Stimulated activated CD4-positive, alpha-beta T cell treated with anti-CD3 and anti-CD28 coated beads, Interleukin-12 subunit alpha, Interleukin-12 subunit beta, amount 100 ng/mL, for 24 hours (primary cell): ENCODE measurements around the gene OR4C6.

Experiments used
- DNase-seq, 2 experiments: peaks; one replicate each; pipeline ENCODE4 v3.0.0-alpha.2; 2020; ENCODE audit warnings: low read depth in 2 of 2

Gene OR4C6

DNA sequence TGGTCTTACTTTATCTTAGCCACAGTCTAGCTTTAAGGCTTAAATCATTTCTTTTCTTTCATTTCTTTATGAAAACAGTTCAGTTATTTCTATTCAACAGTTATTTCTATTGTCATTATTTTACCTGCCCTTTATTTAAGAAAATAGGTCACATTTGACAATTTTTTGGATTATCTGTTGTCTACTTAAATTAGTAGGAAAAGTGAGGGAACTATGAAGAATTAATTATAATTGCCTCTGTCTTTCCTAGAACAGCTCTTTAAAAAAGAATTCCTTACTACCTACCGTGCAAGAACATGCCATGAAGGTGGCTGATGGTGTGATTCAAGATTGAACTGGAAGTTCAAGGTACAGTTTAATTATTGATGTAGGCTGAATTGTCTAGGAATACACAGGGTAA lies at the start of gene OR4C6:
OR4C6 (plus strand) TSS at position 301 of the 400 bp plus-strand sequence. CDS start 2,966 bp downstream, outside the sequence.
- DNase-seq: no peak

DNA sequence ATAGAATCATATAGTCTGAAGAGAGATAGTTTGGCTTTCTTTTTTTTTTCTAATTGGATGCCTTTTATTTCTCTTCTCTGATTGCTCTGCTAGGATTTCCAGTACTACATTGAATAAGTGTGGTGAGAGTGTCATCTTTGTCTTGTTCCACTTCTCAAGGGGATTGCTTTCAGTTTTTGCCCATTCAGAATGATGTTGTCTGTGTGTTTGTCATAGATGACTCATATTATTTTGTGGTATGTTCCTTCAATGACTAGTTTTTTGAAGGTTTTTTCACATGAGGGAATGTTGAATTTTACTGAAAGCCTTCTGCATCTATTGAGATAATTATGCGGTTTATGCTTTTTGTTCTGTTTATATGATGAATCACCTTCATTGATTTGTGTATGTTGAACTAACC lies 37.5 kb upstream of the OR4C6 start:
- no peak for DNase-seq

DNA sequence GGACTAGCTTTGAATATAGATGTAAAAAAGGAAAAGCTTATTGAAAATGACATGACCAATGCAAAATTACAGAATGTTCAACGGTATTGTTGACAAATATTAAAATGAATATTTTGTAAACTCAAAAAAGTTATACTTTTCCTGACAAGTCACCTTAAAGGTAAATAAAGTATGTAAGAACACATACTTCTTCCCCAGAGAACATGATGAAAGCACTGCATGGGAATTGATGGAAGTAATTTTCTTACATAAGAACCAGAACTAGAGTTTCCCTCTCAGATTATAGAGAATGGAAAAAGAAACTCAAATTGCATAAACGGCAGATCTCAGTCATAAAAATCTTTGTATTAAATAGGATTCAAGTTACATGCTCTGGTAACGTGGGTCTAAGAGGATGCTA lies 27.2 kb upstream of the OR4C6 start, which contains the start of gene OR4P4:
OR4P4 (plus strand) TSS at position 301 of the 400 bp plus-strand sequence.
- DNase-seq: no peak

DNA sequence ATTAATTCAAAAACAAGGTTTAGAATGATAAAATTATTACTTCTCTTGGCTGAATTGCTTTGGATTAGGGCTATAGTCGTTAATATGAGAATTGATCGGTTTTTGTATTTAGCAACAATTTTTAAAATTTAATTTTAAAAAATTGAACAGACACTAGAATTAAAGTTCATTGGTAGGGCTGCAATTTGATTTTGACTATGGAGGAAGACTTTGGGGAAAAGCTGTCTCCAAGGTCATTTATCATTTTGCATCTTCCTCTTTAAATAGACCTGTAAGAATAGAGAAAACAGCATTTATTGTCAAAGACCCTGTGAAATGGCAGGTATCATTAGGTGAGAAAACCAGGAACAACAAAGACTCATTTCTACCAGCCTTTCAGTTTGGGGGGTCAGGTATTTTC lies 14.0 kb upstream of the OR4C6 start, which contains the start of gene OR4S2:
OR4S2 (plus strand) TSS at position 301 of the 400 bp plus-strand sequence. CDS start 2,577 bp downstream, outside the sequence.
- no peak for DNase-seq

DNA sequence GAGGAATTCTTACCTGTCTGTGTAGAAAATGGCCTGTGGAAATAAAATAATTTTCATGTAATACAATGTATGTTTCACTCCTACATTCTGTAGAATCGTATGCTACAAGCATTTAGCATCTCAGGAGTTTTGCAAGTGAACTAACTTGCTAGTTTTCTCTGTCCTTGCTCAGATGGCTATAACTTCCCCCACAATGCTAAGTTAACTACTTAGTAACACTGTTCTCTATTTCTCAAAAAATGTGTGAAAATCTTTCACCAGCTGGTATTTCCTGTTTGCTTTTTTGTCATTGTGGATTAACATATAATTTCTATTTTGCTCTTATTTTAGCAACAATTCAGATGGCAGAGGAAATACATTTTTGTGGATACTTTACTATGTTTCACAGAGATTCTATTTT lies 9.4 kb upstream of the OR4C6 start:
- DNase-seq: no peak

DNA sequence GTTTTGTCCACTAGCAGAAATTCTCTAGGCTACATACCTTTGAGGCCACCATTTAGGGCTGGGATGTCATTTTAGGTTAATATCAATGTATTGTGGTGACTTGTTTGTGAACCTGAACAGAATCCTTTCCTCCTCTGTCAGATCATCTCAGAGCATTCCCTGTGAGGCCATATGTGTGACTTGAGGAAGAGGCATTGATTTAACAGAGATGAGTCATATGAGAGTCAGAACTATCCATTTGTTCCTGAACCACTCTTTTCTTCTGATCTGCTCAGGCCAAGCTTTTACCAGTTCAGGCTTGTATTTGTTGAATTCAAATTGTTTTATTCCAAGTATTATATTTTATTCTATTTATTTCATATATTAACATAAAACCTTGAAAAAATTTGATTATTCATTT lies 6.9 kb upstream of the OR4C6 start:
- DNase-seq: no peak

DNA sequence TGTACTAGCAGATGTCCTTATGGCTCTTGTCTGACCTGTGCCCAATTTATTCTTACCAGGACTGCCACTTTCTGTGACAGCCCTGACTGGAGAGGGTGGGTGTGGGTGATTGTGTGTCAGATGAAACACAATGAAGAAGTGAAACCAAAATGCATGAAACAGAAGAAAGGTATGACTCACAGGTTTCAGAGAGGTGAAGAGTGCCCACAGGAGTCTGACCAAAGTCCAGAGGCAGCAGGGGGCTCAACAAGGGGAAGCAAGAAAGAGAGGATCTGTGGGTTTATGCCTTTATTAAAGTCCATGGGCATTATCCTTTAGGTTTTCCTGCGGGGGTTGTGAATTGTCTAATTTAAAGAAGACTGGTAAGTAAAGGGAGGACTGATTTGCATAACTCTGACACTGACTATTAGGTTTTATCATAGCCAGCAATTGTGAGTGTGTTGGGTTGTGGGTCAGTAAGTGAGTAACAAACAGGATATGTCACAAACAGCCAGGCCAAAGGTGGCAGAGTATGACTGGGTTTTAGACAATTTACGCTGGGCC lies 3.9 kb upstream of the OR4C6 start:
- DNase-seq: no peak

DNA sequence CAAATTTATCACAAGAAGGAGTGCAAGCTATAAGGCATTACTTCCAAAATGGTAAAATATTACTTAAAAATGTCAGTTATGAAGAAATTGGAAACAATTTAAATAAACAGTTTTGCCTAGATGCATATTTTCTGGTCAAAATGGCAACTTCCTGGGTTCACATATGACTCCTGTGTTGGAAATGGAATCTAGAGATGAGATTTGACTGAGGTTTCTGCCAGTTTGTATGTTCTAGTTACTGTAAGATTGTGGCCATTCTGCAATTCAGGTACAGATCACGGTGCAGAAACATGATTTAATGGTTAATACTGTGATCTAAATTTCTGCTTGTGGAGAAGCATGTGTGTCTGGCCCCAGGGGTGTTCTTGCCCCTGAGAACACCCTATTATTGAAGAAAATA lies 3.4 kb upstream of the OR4C6 start:
- DNase-seq: no peak

DNA sequence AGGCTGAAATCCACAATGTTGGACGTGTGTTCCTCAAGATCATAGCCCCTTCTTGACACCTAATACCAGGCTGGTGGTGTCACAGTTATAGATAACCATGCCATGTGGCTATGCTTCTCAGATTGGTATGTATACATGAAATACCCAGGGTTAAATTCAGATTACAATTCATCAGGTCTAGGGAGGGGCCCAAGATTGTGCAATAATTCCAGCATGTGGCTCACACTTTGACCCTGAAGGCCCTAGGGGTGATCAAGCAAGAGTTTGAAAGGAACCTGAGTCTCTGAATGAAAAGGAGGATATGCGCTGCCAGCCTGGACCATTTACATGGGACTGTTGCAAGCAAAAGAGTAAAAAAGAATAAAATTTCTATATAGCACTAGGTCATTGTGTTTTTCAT lies 7.4 kb downstream of the OR4C6 start:
- no peak for DNase-seq

DNA sequence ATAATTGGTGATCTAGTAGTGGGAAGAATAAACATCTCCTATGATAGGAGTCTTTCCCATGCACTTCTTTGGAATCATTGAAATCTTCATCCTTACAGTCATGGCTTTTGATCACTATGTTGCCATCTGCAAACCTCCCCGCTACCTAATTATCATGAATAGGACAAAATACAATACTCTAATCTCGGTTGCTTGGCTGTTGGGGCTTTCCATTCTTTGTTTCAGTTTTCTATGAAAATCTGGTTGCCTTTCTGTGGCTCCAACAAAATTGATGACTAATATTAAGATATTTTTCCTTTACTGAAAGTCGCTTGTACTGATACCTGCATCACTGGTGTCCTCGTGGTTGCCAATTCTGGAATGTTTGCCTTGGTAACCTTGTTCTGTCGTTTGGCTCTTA lies 11.9 kb downstream of the OR4C6 start:
- DNase-seq: no peak

DNA sequence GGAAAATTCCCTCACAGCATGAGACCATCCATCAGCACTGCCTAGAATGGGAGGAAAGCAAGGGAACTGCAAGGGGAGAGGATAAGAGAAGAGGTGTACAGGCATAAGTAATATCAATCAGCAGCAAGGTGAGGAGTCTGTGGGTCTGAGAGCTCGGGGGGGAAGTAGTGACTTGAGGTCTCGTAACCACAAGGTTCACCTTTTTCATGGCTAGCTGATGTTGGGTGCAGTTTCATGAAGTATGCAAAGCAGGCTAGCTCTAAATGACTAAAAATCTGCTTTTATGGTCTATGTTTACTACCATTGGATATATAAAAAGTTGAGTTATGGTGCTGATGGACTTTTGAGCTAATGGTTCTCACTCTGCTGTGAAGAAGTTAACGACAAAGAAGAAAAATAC lies 35.8 kb downstream of the OR4C6 start:
- DNase-seq: no peak

DNA sequence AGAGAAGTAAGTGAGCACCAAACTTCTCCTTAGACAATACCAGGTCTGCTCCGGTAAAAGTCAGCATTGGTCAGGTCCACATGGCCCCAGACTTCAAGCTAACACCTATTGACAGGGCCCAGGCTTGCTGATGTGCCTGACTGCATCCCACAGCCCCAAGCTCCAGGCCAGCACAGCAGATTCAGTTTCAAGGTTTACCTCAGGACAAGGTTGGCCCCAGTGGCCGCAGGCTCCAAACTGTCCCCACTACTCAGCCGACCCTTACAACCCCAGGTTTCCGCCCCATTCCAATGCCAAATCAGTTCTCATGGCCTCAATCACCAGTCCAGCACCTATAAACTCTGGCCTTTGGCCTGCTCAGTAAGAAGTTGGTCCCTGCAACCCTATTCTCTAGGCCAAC lies 39.4 kb downstream of the OR4C6 start:
- no peak for DNase-seq

DNA sequence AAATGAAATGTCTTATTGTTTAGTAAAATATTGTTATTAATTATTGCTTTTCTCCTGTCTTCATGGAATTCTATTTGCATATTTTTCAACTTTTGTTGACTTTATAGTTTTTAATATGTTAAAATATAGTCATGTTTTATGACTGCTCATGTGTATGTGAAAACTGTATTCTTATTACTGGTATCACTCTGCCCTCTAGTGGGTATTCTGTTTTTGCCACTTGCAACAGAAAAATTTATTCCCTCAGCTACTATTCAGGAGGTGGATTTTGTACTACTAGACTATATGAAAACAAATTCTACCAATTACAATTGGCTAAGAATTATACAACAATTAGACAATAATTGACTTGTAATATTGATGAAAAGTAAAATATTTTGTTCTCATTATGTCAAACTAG lies 45.0 kb downstream of the OR4C6 start:
- DNase-seq: no peak

DNA sequence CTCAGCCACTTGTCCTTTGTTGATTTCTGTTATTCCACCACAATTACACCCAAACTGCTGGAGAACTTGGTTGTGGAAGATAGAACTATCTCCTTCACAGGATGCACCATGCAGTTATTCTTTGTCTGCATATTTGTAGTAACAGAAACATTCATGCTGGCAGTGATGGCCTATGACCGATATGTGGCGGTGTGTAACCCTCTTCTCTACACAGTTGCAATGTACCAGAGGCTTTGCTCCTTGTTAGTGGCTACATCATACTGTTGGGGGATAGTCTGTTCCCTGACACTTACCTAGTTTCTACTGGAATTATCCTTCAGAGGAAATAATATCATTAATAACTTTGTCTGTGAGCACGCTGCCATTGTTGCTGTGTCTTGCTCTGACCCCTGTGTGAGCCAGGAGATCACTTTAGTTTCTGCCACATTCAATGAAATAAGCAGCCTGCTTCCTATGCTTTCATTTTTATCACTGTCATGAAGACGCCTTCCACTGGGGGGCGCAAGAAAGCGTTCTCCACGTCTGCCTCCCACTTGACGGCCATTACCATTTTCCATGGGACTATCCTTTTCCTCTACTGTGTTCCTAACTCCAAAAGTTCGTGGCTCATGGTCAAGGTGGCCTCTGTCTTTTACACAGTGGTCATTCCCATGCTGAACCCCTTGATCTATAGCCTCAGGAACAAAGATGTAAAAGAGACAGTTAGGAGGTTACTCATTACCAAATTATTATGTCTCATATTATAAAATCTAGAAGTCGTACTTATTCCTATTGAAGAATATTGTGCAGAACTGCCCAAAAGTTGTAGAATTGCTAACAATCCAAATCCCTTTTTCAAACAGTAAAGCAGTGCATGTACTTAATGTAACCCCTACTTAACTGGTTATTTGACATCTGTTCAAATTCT lies 53.2 kb downstream of the OR4C6 start:
- no peak for DNase-seq
